H1 (cell line): ENCODE results near the gene MAPK11. TPM values are rescaled to one million over a fixed set of nuclear protein-coding genes. Genes with fewer than 3 reads are reported as not detected.

Experiments used
- EZH2 ChIP-seq: fragments of 200-600 bp; sonication (generic); IDR thresholded peaks from 2 replicates; pipeline ENCODE4 v1.7.1; 2012; ENCODE audit warnings: low read depth, mild to moderate bottlenecking, moderate library complexity, low read length, inconsistent platforms; ENCODE audit not compliant: severe bottlenecking
- HDAC6 ChIP-seq: IDR thresholded peaks from one replicate; pipeline ENCODE4 v1.7.1; 2012; ENCODE audit warnings: low read depth, mild to moderate bottlenecking, inconsistent platforms, low read length, moderate library complexity
- SUZ12 ChIP-seq: fragments of 200-600 bp; sonication (generic); IDR thresholded peaks from 2 replicates; pipeline ENCODE4 v1.6.1; 2012; ENCODE audit warnings: mild to moderate bottlenecking, inconsistent platforms, low read length, moderate library complexity, mixed read lengths
- polyA plus RNA-seq, 7 experiments: library from polyadenylated mRNA; depleted of rRNA in 3 of 7; stranded (reverse) in 5 of 7; unstranded in 2 of 7; fragments of >200 nt in 5 of 7; fragments of 200-250 nt in 2 of 7; gene quantifications; 1 replicate in 5 of 7; 2 replicates in 1 of 7; 4 replicates in 1 of 7; pipeline versions ENCODE4 v1.2.1 to v1.2.3, GENCODE V29; 2011 to 2013; ENCODE audit warnings: missing spikeins in 2 of 7, mixed read lengths in 2 of 7
- total RNA-seq: library from RNA; stranded (reverse); fragmentation: NEBNext Ultra II Directional; extraction: Animal tissue kit (Norgen Biotek cat#: 25700); gene quantifications from 2 replicates; pipeline ENCODE4 v1.2.1, GENCODE V29; 2021

MAPK11 gene
- total and polyA plus RNA-seq, 2 of the 8 experiments (the other 6 are each of a cell fraction or from before 2014, with no cell fraction given), result 0.70 to 1.5 TPM

- TF ChIP-seq HDAC6, result no peak
- no peak for TF ChIP-seq SUZ12
- no peak for TF ChIP-seq EZH2
Observed at GRCh38 chr22:50314455-50315288, 44.5 kb upstream of the MAPK11 start (continued).
